ENCODE data around the gene TUBG2.

TUBG2 gene

DNA sequence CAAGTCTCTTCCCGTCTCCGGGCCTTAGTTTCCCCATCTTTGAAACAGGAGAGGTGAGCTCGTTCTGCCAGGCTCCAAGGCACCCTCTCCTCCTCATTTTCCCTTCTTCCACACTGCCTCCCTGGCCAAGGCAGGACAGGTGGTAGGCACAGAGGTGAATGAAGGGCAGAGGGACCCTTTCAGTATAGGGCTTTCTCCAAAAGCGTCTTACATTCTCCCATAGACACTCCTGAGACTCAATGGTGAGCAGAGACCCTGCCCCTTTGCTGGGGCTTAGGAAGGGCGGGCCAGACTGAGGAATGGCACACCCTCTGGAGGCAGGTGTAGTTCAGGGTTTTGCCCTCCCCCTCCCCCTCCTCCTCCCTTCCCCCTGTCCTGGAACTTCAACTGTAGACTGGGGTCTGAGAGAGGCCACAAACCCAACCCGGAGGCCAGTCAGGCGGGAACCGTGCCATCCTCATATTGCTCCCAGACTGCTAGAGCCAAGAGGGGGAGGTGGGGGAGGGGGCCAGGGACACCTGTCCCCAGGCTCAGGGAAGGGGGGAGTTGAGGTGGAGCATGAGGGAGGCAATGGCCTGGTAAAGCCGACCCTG lies 15.8 kb downstream of the TUBG2 start:
- peak overlapping the region; percentile 81 for H3K4me3 ChIP-seq (ENCODE audit: low read depth, low read length)
- no peak for DNase-seq (ENCODE audit: low read depth, low spot score)
- TF ChIP-seq, protein P1, sequence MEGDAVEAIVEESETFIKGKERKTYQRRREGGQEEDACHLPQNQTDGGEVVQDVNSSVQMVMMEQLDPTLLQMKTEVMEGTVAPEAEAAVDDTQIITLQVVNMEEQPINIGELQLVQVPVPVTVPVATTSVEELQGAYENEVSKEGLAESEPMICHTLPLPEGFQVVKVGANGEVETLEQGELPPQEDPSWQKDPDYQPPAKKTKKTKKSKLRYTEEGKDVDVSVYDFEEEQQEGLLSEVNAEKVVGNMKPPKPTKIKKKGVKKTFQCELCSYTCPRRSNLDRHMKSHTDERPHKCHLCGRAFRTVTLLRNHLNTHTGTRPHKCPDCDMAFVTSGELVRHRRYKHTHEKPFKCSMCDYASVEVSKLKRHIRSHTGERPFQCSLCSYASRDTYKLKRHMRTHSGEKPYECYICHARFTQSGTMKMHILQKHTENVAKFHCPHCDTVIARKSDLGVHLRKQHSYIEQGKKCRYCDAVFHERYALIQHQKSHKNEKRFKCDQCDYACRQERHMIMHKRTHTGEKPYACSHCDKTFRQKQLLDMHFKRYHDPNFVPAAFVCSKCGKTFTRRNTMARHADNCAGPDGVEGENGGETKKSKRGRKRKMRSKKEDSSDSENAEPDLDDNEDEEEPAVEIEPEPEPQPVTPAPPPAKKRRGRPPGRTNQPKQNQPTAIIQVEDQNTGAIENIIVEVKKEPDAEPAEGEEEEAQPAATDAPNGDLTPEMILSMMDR (IDR thresholded peaks at IDR 0.05; ENCODE audit: low read depth, low read length): no peak
- in situ Hi-C loops (cut with HindIII; ENCODE audit: low sequenced_read_pairs): no loop called here

- in situ Hi-C loops (cut with HindIII; ENCODE audit: low sequenced_read_pairs): no loop called here
- peak overlapping the region; percentile 81 for H3K4me3 ChIP-seq (ENCODE audit: low read depth, low read length)
- TF ChIP-seq, protein P1 (IDR thresholded peaks at IDR 0.05; ENCODE audit: low read depth, low read length): no peak
- no peak for DNase-seq (ENCODE audit: low read depth, low spot score)
Observed at GRCh38 chr17:42675348-42675964, 16.4 kb downstream of the TUBG2 start.

- peak overlapping the region; percentile 81 for H3K4me3 ChIP-seq (ENCODE audit: low read depth, low read length)
- in situ Hi-C loops (cut with HindIII; ENCODE audit: low sequenced_read_pairs): no loop called here
- TF ChIP-seq, protein P1 (IDR thresholded peaks at IDR 0.05; ENCODE audit: low read depth, low read length): no peak
- DNase-seq (ENCODE audit: low read depth, low spot score): peak; percentile 47
Observed at GRCh38 chr17:42675965-42676423, 16.9 kb downstream of the TUBG2 start.

DNA sequence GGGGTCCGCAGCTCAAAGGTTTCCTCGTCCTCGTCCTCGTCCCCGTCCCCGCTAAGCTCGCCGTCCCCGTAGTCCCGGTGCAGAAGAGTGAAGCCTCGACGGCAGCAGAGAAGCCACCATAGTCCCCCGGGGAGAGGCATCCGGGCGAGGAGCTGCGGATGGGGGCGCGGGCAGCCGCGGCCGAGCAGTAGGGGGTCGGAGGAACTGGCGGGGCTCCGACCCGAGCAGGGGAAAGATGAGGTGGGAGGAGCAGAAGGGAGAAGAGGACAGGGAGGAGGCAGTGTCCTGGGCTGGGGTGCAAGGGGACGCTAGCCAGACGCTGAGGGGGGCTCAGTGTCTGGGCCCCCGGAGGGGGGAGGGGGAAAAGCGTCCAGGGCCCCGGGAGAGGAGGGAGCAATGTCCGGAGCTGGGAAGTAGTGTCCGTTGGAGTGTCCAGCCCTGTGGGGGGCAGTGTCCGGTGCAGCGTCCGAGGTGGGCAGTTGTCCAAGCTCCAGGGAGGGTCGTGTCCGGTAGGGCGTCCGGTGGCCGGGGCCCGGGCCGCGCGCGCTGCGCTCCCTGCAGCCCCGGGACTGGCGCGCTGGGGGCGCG lies 17.4 kb downstream of the TUBG2 start, which contains the start of gene PLEKHH3:
Gene PLEKHH3 (minus strand): TSS at position 571 of the 588 bp plus-strand sequence. CDS start 431 bp downstream, at position 140.
- no peak for DNase-seq (ENCODE audit: low read depth, low spot score)
- peak within 1 kb of the TSS; percentile 81 for H3K4me3 ChIP-seq (ENCODE audit: low read depth, low read length)
- in situ Hi-C loops (cut with HindIII; ENCODE audit: low sequenced_read_pairs): no loop called here
- TF ChIP-seq, protein P1 (IDR thresholded peaks at IDR 0.05; ENCODE audit: low read depth, low read length): no peak

DNA sequence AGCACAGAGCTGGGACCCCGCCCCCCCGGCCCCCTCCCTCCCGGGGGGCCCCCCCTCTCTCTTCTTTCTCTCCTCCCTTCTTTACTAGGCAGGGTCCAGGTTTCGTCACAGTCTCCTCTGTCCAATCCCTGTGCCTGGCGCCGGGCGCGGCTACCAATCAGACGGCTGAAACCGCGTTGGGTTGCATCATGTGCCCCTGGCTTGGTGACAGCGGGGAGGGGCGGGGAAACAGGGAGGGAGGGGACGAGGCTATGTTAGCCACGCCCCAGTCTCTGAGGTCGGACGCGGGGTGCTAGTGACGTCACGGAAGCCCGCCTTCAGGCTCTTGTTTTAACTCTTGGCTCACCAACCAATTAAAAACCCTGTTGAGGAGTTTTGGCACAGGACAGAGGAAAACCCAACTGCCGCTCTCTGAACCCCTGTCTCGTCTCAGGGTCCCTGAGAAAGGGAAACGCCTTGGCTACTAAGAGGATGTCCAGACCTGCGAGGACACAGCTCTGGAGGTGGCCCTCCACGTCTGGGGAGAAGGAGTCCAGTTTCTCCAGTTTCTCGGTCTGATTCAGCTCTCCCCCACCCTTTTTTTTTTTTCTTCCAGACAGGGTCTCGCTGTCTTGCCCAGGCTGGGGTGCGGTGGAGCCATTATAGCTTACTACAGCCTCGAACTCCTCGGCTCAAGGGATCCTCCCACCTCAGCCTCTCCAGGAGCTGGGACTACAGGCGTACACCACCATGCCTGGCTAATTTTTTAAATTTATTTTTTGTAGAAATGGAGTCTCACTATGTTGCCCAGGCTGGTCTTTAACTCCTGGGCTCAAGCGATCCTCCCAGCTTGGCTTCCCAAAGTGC lies 18.2 kb downstream of the TUBG2 start:
- peak overlapping the region; percentile 81 for H3K4me3 ChIP-seq (ENCODE audit: low read depth, low read length)
- in situ Hi-C loops (cut with HindIII; ENCODE audit: low sequenced_read_pairs): no loop called here
- TF ChIP-seq, protein P1 (IDR thresholded peaks at IDR 0.05; ENCODE audit: low read depth, low read length): no peak
- DNase-seq (ENCODE audit: low read depth, low spot score): peak; percentile 100
